MCF 10A (cell line): ENCODE data around the gene RPS26. TPM values are rescaled to one million over a fixed set of nuclear protein-coding genes. Genes with fewer than 3 reads are reported as not detected.

Experiments
- BruUV-seq: library from RNA; stranded (reverse); fragments of 400-500 nt; replicated peaks from 2 replicates; lab custom pipeline; 2021; lab: Mats Ljungman, UMichigan
- CTCF ChIA-PET: fragments of 300-600 bp; sonication (Branson Sonifier 250); formaldehyde crosslinking; extraction: SDS; loops from one replicate; lab custom pipeline; 2021; ENCODE audit warnings: antibody characterized with exemption, inconsistent platforms; lab: Yijun Ruan, JAX
- POLR2A ChIA-PET: fragments of 300-600, 350-650 bp; sonication (Branson Sonifier 250); formaldehyde crosslinking; extraction: SDS; loops from one replicate; lab custom pipeline; 2020; ENCODE audit warnings: antibody characterized with exemption, inconsistent platforms; lab: Yijun Ruan, JAX
- DNase-seq: peaks from one replicate; pipeline ENCODE4 v3.0.0-alpha.2; 2018; ENCODE audit not compliant: unreplicated experiment
- H3K27ac Mint-ChIP-seq: one replicate; pipeline ENCODE4 v1.8.0; 2022; ENCODE audit warnings: mild to moderate bottlenecking, low read depth, mixed read lengths; ENCODE audit not compliant: unreplicated experiment
- H3K27me3 Mint-ChIP-seq: one replicate; pipeline ENCODE4 v1.8.0; 2022; ENCODE audit warnings: mixed read lengths; ENCODE audit not compliant: insufficient read depth, unreplicated experiment
- H3K36me3 Mint-ChIP-seq: one replicate; pipeline ENCODE4 v1.8.0; 2022; ENCODE audit warnings: mild to moderate bottlenecking, moderate library complexity, mixed read lengths; ENCODE audit not compliant: insufficient read depth, unreplicated experiment
- H3K4me1 Mint-ChIP-seq: one replicate; pipeline ENCODE4 v1.8.0; 2022; ENCODE audit warnings: mixed read lengths; ENCODE audit not compliant: insufficient read depth, unreplicated experiment
- H3K4me3 Mint-ChIP-seq: one replicate; pipeline ENCODE4 v1.8.0; 2022; ENCODE audit warnings: mild to moderate bottlenecking, moderate library complexity, mixed read lengths; ENCODE audit not compliant: unreplicated experiment
- H3K9me3 Mint-ChIP-seq: one replicate; pipeline ENCODE4 v1.8.0; 2022; ENCODE audit warnings: mixed read lengths; ENCODE audit not compliant: unreplicated experiment
- intact Hi-C: fragments of 100-400 bp; cut with micrococcal nuclease; formaldehyde crosslinking; loops from 2 replicates; pipeline ENCODE4 v1.14.1; 2022
- total RNA-seq: library from RNA; stranded (reverse); gene quantifications from 2 replicates; pipeline ENCODE4 v1.2.3, GENCODE V29; 2022
- TF ChIP-seq, protein P1 (sequence below): fragments of 200-600 bp; IDR thresholded peaks from one replicate; pipeline ENCODE4 v1.8.0; 2022; ENCODE audit warnings: antibody characterized with exemption, mild to moderate bottlenecking; ENCODE audit not compliant: unreplicated experiment

Gene RPS26
- total RNA-seq, 1 experiment from 2014 or later, result 67.3 TPM

DNA sequence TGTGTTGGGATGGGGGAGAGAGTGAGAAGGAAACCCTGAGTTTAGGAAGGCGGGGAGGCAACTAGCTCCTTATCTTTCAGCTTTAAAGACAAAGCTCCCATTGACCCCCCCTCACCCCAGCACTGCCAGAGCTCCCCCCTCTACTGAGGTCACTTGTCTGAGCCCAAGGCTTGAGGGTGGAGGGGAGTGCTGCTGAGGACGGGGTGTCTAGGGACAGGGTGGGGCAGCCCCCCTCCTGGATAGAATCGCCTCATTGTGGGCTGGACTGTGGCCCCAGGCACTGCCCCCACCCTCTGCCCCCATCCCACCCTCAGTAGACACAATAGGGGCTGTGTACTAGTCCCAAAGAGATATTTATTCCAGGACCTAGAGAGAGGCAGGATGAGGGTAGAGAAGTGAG, 41.2 kb downstream of the RPS26 start:
- H3K27me3 Mint-ChIP-seq, result no peaks in the 10 kb centered on the region
- no TSS peak for BruUV-seq
- no peaks in the 10 kb centered on the region for H3K4me1 Mint-ChIP-seq
- intact Hi-C loops, result no loop called here
- H3K9me3 Mint-ChIP-seq, result no peaks in the 10 kb centered on the region
- H3K36me3 Mint-ChIP-seq, result no peaks in the 10 kb centered on the region
- ChIA-PET CTCF (interaction anchor here (0.7 kb wide), 1 partner anchor 21 kb away, joined by 4 read pairs; no protein-coding TSS in a partner anchor), POLR2A (interaction anchor here (3.0 kb wide), 1 partner anchor 21 kb away, joined by 10 read pairs; the partner anchor contains the start of gene PA2G4)
- no peak for DNase-seq
- no peak overlapping the region for H3K27ac Mint-ChIP-seq
- TF ChIP-seq, protein P1, sequence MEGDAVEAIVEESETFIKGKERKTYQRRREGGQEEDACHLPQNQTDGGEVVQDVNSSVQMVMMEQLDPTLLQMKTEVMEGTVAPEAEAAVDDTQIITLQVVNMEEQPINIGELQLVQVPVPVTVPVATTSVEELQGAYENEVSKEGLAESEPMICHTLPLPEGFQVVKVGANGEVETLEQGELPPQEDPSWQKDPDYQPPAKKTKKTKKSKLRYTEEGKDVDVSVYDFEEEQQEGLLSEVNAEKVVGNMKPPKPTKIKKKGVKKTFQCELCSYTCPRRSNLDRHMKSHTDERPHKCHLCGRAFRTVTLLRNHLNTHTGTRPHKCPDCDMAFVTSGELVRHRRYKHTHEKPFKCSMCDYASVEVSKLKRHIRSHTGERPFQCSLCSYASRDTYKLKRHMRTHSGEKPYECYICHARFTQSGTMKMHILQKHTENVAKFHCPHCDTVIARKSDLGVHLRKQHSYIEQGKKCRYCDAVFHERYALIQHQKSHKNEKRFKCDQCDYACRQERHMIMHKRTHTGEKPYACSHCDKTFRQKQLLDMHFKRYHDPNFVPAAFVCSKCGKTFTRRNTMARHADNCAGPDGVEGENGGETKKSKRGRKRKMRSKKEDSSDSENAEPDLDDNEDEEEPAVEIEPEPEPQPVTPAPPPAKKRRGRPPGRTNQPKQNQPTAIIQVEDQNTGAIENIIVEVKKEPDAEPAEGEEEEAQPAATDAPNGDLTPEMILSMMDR, result no peak
- no peak overlapping the region for H3K4me3 Mint-ChIP-seq

GRCh38 chr12:56084958-56085543, 43.3 kb downstream of the RPS26 start:
- no peak overlapping the region for H3K27ac Mint-ChIP-seq
- H3K4me1 Mint-ChIP-seq, result no peaks in the 10 kb centered on the region
- peak; percentile 45 for DNase-seq

GRCh38 chr12:56086096-56086495, 44.4 kb downstream of the RPS26 start:
- no peak overlapping the region for H3K4me3 Mint-ChIP-seq
- peak; percentile 37 for DNase-seq
- H3K9me3 Mint-ChIP-seq, result no peaks in the 10 kb centered on the region
- intact Hi-C loops, result no loop called here
- ChIA-PET POLR2A (interaction anchor here (0.6 to 1.7 kb wide), 5 partner anchors 14 to 274 kb away, joined by 3 to 6 read pairs (median 3); partner anchors contain the start of genes PA2G4 and STAT2), CTCF (interaction anchor here (0.6 kb wide), 1 partner anchor 71 kb away, joined by 3 read pairs; no protein-coding TSS in a partner anchor)
- H3K27ac Mint-ChIP-seq, result no peak overlapping the region
- no TSS peak for BruUV-seq
- H3K36me3 Mint-ChIP-seq, result no peaks in the 10 kb centered on the region
- no peaks in the 10 kb centered on the region for H3K4me1 Mint-ChIP-seq
- TF ChIP-seq, protein P1, result no peak
- no peaks in the 10 kb centered on the region for H3K27me3 Mint-ChIP-seq

More at GRCh38 chr12:56084958-56085543, 43.3 kb downstream of the RPS26 start:
- TF ChIP-seq, protein P1, result peak; percentile 27
- ChIA-PET POLR2A (interaction anchor here (1.5 to 1.7 kb wide), 3 partner anchors 15 to 32 kb away, joined by 3 to 6 read pairs (median 3); partner anchors contain the start of gene PA2G4), CTCF (interaction anchor here (0.6 to 1.0 kb wide), 4 partner anchors 12 to 137 kb away, joined by 3 to 4 read pairs (median 4); partner anchors contain the start of genes PA2G4 and RNF41)
- Mint-ChIP-seq H3K4me3 (no peak overlapping the region), H3K9me3 (no peaks in the 10 kb centered on the region), H3K36me3 (no peaks in the 10 kb centered on the region), H3K27me3 (no peaks in the 10 kb centered on the region)
- intact Hi-C loops, result no loop called here
- no TSS peak for BruUV-seq

DNA sequence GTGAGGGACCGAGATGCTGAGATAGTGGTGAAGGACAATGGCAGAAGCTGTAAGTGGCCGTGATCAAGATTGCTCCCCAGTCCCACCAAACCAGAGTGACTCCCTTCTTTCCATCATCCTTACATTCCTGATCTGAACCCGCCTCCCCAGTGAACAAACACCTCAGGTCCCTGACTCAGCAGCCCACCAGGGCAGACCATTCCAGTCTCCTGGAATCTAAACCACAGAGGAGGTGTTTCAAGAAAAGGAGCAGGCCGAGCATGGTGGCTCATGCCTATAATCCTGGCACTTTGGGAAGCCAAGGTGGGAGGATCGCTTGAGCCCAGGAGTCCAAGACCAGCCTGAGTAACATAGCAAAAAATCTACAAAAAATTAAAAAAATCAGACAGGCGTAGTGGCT, 44.9 kb downstream of the RPS26 start:
- Mint-ChIP-seq H3K36me3 (no peaks in the 10 kb centered on the region), H3K4me1 (no peaks in the 10 kb centered on the region), H3K27me3 (no peaks in the 10 kb centered on the region), H3K9me3 (no peaks in the 10 kb centered on the region), H3K4me3 (no peak overlapping the region), H3K27ac (no peak overlapping the region)
- TF ChIP-seq, protein P1, result no peak
- no TSS peak for BruUV-seq
- intact Hi-C loops, result no loop called here
- no peak for DNase-seq
- CTCF ChIA-PET, result interaction anchor here (0.6 kb wide), 1 partner anchor 72 kb away, joined by 3 read pairs; no protein-coding TSS in a partner anchor
- POLR2A ChIA-PET, result interaction anchor here (0.6 to 1.7 kb wide), 5 partner anchors 13 to 273 kb away, joined by 3 to 6 read pairs (median 3); partner anchors contain the start of genes PA2G4 and STAT2
